ENCODE results near the gene LBHD2.

LBHD2 gene

DNA sequence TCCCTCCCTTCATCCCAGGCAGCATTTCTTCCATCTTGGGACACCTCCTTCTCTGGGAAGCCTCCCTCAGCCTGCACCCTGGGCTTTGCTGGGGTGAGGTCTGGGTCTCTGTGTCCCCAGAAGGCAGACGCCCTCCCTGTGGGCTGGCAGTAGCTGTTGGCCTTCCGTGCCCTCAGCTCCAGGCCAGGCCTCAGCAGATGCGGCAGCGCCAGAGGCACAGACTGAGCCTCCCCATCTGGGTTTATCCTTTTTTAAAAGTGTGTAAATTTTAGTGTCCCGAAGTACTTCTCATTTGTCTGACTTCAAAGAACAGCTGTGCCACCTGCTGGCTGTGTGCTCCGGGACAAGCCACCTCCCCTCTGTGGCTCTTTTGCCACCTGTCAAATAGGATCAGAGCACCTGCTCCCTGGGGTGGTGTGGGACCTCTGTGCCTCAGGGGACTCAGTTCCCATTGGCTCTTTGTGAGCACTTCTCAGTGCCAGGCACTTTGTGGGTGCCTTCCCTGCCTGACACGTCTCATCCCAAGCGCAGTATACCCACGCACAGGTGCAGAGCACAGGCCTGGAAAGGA lies 21.7 kb downstream of the LBHD2 start:
- H3K36me3 ChIP-seq (ENCODE audit: insufficient read depth) = no peaks in the 10 kb centered on the region
- H2AFZ ChIP-seq (ENCODE audit: low read depth) = peak overlapping the region; percentile 14; the same call in 1 of the 2 replicates
- H3K27ac ChIP-seq = peak overlapping the region; percentile 54
- H3K4me1 ChIP-seq (ENCODE audit: low read depth, poor library complexity, severe bottlenecking) = peaks cover 44% of the 10 kb centered on the region
- no peaks in the 10 kb centered on the region for H3K79me2 ChIP-seq (ENCODE audit: insufficient read depth, low read depth)
- H3K4me2 ChIP-seq = peak overlapping the region; percentile 71
- H3K4me3 ChIP-seq (IDR thresholded peaks at IDR 0.05; ENCODE audit: insufficient read depth, low read depth, low read length) = no peak overlapping the region
- no peak overlapping the region for H3K9ac ChIP-seq
- no peaks in the 10 kb centered on the region for H4K20me1 ChIP-seq (ENCODE audit: insufficient read depth)
- H3K27me3 ChIP-seq (ENCODE audit: insufficient read depth, low read depth) = no peaks in the 10 kb centered on the region
- TF ChIP-seq, protein P1, sequence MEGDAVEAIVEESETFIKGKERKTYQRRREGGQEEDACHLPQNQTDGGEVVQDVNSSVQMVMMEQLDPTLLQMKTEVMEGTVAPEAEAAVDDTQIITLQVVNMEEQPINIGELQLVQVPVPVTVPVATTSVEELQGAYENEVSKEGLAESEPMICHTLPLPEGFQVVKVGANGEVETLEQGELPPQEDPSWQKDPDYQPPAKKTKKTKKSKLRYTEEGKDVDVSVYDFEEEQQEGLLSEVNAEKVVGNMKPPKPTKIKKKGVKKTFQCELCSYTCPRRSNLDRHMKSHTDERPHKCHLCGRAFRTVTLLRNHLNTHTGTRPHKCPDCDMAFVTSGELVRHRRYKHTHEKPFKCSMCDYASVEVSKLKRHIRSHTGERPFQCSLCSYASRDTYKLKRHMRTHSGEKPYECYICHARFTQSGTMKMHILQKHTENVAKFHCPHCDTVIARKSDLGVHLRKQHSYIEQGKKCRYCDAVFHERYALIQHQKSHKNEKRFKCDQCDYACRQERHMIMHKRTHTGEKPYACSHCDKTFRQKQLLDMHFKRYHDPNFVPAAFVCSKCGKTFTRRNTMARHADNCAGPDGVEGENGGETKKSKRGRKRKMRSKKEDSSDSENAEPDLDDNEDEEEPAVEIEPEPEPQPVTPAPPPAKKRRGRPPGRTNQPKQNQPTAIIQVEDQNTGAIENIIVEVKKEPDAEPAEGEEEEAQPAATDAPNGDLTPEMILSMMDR (conservative IDR thresholded peaks at IDR 0.05; ENCODE audit: low read depth, low read length) = no peak

DNA sequence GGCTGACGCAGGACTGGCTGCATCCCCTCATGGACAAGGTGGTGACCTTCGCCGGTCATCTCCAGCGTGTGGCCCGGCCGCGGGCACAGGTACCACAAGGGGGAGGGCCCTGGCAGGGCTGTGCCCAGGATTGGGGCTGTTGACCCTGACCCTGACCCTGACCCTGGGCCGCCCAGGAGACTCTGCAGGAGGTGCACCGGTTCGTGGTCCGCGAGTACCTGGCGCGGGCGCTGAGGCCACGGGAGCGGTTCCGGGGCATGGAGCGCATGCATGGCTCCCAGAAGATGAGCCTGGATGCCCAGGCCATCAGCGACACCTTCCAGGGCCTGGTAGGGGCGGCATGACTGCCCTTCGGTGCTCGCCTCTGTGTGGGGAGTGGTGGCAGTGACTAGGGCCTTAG lies 23.4 kb downstream of the LBHD2 start:
- no peak overlapping the region for H3K9ac ChIP-seq
- H3K4me1 ChIP-seq (ENCODE audit: low read depth, poor library complexity, severe bottlenecking) = peaks cover 62% of the 10 kb centered on the region
- no peaks in the 10 kb centered on the region for H3K36me3 ChIP-seq (ENCODE audit: insufficient read depth)

DNA sequence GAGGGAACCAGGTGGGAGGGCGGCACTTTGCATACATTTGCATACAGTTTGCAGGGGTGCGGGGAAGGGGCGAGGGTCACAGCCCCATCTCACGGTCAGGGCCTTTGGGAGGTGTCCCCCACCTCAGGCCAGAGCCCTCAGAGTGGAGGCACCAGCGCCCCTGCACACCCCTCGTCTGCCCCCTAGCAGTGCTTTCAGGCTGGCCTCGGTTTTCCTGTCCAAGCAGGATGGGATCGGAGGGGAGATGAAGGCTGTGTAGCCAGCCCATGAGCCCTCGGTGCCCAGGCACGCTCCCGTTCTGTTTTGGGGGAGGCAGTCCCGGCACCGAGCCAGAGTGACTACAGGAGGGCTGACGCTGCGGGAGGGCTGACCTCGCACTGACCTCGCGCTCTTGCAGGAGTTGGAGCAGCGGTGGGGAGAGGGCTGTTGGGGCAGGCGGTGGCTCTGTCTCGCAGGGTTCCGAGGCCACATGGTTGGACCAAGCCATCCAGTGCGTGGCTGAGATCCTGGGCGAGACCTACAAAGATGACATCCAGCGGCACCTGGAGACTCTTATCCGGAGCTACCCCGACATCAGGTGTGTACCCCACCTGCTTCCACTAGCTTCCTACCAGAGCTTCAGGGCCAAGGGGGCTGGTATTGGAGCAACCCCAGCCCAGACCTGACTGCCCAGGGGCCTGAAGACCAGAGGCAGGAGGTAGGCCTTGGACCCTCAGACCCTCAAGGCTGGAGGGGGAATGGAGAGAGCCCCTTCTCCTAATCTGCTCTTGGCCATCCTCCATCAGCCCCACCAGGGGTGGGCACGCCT lies 24.1 kb downstream of the LBHD2 start:
- H4K20me1 ChIP-seq (ENCODE audit: insufficient read depth) = no peaks in the 10 kb centered on the region
- peak overlapping the region; percentile 85 for H3K27ac ChIP-seq
- H3K9ac ChIP-seq = peak overlapping the region; percentile 65
- H3K4me1 ChIP-seq (ENCODE audit: low read depth, poor library complexity, severe bottlenecking) = peaks cover 69% of the 10 kb centered on the region
- no peak overlapping the region for H3K4me3 ChIP-seq (IDR thresholded peaks at IDR 0.05; ENCODE audit: insufficient read depth, low read depth, low read length)
- H3K4me2 ChIP-seq = peak overlapping the region; percentile 79
- H3K36me3 ChIP-seq (ENCODE audit: insufficient read depth) = no peaks in the 10 kb centered on the region
- no peaks in the 10 kb centered on the region for H3K79me2 ChIP-seq (ENCODE audit: insufficient read depth, low read depth)
- H3K27me3 ChIP-seq (ENCODE audit: insufficient read depth, low read depth) = no peaks in the 10 kb centered on the region
- no peak overlapping the region for H2AFZ ChIP-seq (ENCODE audit: low read depth)
- TF ChIP-seq, protein P1 (conservative IDR thresholded peaks at IDR 0.05; ENCODE audit: low read depth, low read length) = no peak

More for the DNA sequence above, 23.4 kb downstream of the LBHD2 start:
- H3K4me3 ChIP-seq (IDR thresholded peaks at IDR 0.05; ENCODE audit: insufficient read depth, low read depth, low read length) = no peak overlapping the region
- no peaks in the 10 kb centered on the region for H3K79me2 ChIP-seq (ENCODE audit: insufficient read depth, low read depth)
- no peak overlapping the region for H3K27ac ChIP-seq
- TF ChIP-seq, protein P1 (conservative IDR thresholded peaks at IDR 0.05; ENCODE audit: low read depth, low read length) = no peak
- H4K20me1 ChIP-seq (ENCODE audit: insufficient read depth) = no peaks in the 10 kb centered on the region
- H2AFZ ChIP-seq (ENCODE audit: low read depth) = no peak overlapping the region
- no peaks in the 10 kb centered on the region for H3K27me3 ChIP-seq (ENCODE audit: insufficient read depth, low read depth)
- H3K4me2 ChIP-seq = no peak overlapping the region

DNA sequence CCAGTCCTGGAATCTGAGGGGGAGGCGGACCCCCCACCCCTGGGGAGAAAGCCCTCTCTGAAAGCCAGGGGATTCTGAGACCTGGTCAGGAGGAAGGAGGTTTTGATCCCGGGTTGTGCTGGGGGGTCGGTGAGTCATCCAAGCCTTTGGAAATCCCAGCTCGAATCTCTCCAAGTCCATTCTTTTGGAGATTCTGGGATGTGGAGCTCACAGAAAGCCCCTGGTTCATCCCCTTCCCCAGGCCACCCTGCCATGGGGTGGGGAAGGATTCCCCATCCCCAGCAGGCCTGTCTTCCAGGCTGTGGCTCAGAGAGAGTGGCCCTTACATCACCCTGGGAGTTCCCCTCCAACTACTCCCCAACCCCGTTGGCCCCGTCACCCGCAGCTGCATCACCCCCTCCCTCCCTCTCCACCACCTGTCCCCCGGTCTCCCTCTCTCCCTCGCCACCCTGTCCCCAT lies 24.8 kb downstream of the LBHD2 start:
- Histone ChIP-seq H3K4me2 (peak overlapping the region; percentile 79), H3K4me1 (ENCODE audit: low read depth, poor library complexity, severe bottlenecking) (peaks cover 75% of the 10 kb centered on the region), H4K20me1 (ENCODE audit: insufficient read depth) (no peaks in the 10 kb centered on the region), H3K36me3 (ENCODE audit: insufficient read depth) (no peaks in the 10 kb centered on the region), H3K27ac (peak overlapping the region; percentile 85), H2AFZ (ENCODE audit: low read depth) (no peak overlapping the region), H3K79me2 (ENCODE audit: insufficient read depth, low read depth) (no peaks in the 10 kb centered on the region), H3K9ac (peak overlapping the region; percentile 65), H3K4me3 (IDR thresholded peaks at IDR 0.05; ENCODE audit: insufficient read depth, low read depth, low read length) (no peak overlapping the region), H3K27me3 (ENCODE audit: insufficient read depth, low read depth) (no peaks in the 10 kb centered on the region)
- TF ChIP-seq, protein P1 (conservative IDR thresholded peaks at IDR 0.05; ENCODE audit: low read depth, low read length) = no peak

Measured in KMS-11 (cell line).